Endothelial cell (in vitro differentiated cells): ENCODE measurements around the gene ITGB3BP. TPM values are rescaled to one million over a fixed set of nuclear protein-coding genes. Genes with fewer than 3 reads are reported as not detected.

Experiments
- DNase-seq: peaks from one replicate; pipeline ENCODE4 v3.0.0; 2021; ENCODE audit warnings: low spot score
- H3K27ac Mint-ChIP-seq: one replicate; pipeline ENCODE4 v1.8.0; 2021; ENCODE audit warnings: mixed read lengths, inconsistent platforms; ENCODE audit not compliant: unreplicated experiment
- H3K27me3 Mint-ChIP-seq: one replicate; pipeline ENCODE4 v1.8.0; 2021; ENCODE audit warnings: mild to moderate bottlenecking, moderate library complexity, mixed read lengths, inconsistent platforms; ENCODE audit not compliant: unreplicated experiment
- H3K36me3 Mint-ChIP-seq: one replicate; pipeline ENCODE4 v1.8.0; 2021; ENCODE audit warnings: mild to moderate bottlenecking, low read depth, mixed read lengths, inconsistent platforms; ENCODE audit not compliant: unreplicated experiment
- H3K4me1 Mint-ChIP-seq: one replicate; pipeline ENCODE4 v1.8.0; 2021; ENCODE audit warnings: mild to moderate bottlenecking, mixed read lengths, inconsistent platforms; ENCODE audit not compliant: unreplicated experiment
- H3K4me3 Mint-ChIP-seq: one replicate; pipeline ENCODE4 v1.8.0; 2021; ENCODE audit warnings: mild to moderate bottlenecking, mixed read lengths, inconsistent platforms; ENCODE audit not compliant: unreplicated experiment
- H3K9me3 Mint-ChIP-seq: one replicate; pipeline ENCODE4 v1.8.0; 2021; ENCODE audit warnings: mixed read lengths, inconsistent platforms; ENCODE audit not compliant: unreplicated experiment
- CTCF ChIP-seq: fragments of 200-600 bp; sonication (generic); IDR thresholded peaks from one replicate; pipeline ENCODE4 v1.5.0; 2021; ENCODE audit warnings: antibody characterized with exemption; ENCODE audit not compliant: unreplicated experiment
- total RNA-seq: library from RNA; stranded (reverse); fragmentation: NEBNext Ultra II Directional; extraction: Animal tissue kit (Norgen Biotek cat#: 25700); gene quantifications from one replicate; pipeline ENCODE4 v1.2.1, GENCODE V29; 2021; ENCODE audit not compliant: unreplicated experiment

Gene ITGB3BP
- total RNA-seq, 1 donor from 2014 or later = 20.9 TPM

- Mint-ChIP-seq H3K36me3 (no peaks in the 10 kb centered on the region), H3K27ac (no peak overlapping the region), H3K4me3 (no peak overlapping the region), H3K9me3 (no peaks in the 10 kb centered on the region), H3K4me1 (no peaks in the 10 kb centered on the region), H3K27me3 (no peaks in the 10 kb centered on the region)
- no peak for TF ChIP-seq CTCF
- DNase-seq = no peak
Observed at GRCh38 chr1:63448731-63449246, 74.2 kb downstream of the ITGB3BP start.

GRCh38 chr1:63442141-63442475 lies 80.9 kb downstream of the ITGB3BP start:
- no peak overlapping the region for H3K27ac Mint-ChIP-seq
- no peak for TF ChIP-seq CTCF
- no peak overlapping the region for H3K4me3 Mint-ChIP-seq
- no peaks in the 10 kb centered on the region for H3K4me1 Mint-ChIP-seq
- H3K9me3 Mint-ChIP-seq = no peaks in the 10 kb centered on the region
- no peak for DNase-seq
- peaks cover 4% of the 10 kb centered on the region for H3K27me3 Mint-ChIP-seq
- H3K36me3 Mint-ChIP-seq = no peaks in the 10 kb centered on the region

GRCh38 chr1:63435161-63435560 lies 87.9 kb downstream of the ITGB3BP start:
- TF ChIP-seq CTCF = no peak

GRCh38 chr1:63429281-63429680 lies 93.7 kb downstream of the ITGB3BP start:
- Mint-ChIP-seq H3K4me1 (no peaks in the 10 kb centered on the region), H3K4me3 (no peak overlapping the region), H3K27ac (no peak overlapping the region), H3K27me3 (peaks cover 2% of the 10 kb centered on the region), H3K9me3 (no peaks in the 10 kb centered on the region), H3K36me3 (peaks cover 16% of the 10 kb centered on the region)
- no peak for TF ChIP-seq CTCF
- no peak for DNase-seq

More at GRCh38 chr1:63435161-63435560, 87.9 kb downstream of the ITGB3BP start:
- no peak for DNase-seq
- Mint-ChIP-seq H3K27me3 (peaks cover 2% of the 10 kb centered on the region), H3K36me3 (peaks cover 7% of the 10 kb centered on the region), H3K9me3 (no peaks in the 10 kb centered on the region), H3K27ac (no peak overlapping the region), H3K4me1 (no peaks in the 10 kb centered on the region), H3K4me3 (no peak overlapping the region)

- Mint-ChIP-seq H3K4me3 (no peak overlapping the region), H3K36me3 (peaks cover 16% of the 10 kb centered on the region), H3K4me1 (no peaks in the 10 kb centered on the region), H3K27ac (no peak overlapping the region), H3K27me3 (peaks cover 2% of the 10 kb centered on the region), H3K9me3 (no peaks in the 10 kb centered on the region)
- TF ChIP-seq CTCF = no peak
- no peak for DNase-seq
Observed at GRCh38 chr1:63428815-63429214, 94.2 kb downstream of the ITGB3BP start.
